ENCODE data around the gene TARS3. TPM values are rescaled to one million over a fixed set of nuclear protein-coding genes. Genes with fewer than 3 reads are reported as not detected.

Gene TARS3
- total RNA-seq, 2 experiments from 2014 or later: 13.9 to 16.9 TPM

DNA sequence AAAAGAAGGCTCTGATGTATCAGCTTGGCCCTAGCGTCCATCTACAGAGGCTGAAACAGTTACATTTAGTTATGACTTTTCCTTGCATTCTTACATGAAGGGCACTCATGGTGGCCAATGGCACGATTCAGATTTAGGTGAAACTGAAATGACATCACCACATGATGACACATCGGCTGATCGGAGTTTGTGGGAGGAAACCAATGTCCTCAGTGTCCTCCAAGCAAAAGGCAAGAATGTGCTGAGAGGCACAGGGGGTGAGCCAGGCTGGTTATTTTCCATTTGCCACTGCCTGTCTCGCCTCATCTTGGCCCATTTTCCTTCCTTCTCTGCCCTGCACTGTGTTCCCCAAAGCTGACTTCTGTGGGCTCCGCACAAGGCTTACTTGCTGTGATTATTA is 34.4 kb downstream of the TARS3 start:
- no peak overlapping the region for H3K4me3 Mint-ChIP-seq
- H3K9me3 Mint-ChIP-seq: no peaks in the 10 kb centered on the region
- no peaks in the 10 kb centered on the region for H3K27me3 Mint-ChIP-seq
- H3K4me1 Mint-ChIP-seq: peaks cover 11% of the 10 kb centered on the region
- POLR2A ChIA-PET: no interaction called here
- peaks cover 25% of the 10 kb centered on the region for H3K36me3 Mint-ChIP-seq
- DNase-seq (no peak), ATAC-seq (ENCODE audit: low read depth) (no peak)
- no peak overlapping the region for H3K27ac Mint-ChIP-seq

DNA sequence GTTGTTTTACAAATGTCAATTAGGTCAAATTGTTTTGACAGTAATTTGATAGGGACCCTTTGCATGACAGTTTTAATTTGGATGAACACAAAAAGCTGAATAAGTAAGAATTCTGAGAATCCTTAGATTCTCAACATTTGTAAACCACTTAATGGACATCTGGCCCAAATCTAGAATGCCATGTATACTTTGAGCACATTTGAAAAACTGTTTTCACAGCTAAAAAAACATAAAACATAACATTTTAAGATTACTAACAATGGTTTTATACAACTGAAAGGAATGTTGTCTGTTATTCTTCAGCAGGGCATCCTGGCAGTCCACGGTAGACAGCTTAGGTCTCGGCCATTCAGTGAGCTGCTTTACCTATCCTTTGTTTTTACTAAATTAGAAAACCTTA is 37.6 kb downstream of the TARS3 start:
- H3K27ac Mint-ChIP-seq: no peak overlapping the region
- H3K4me3 Mint-ChIP-seq: no peak overlapping the region
- no peaks in the 10 kb centered on the region for H3K27me3 Mint-ChIP-seq
- POLR2A ChIA-PET: interaction anchor here (1.2 kb wide), 1 partner anchor 11 kb away, joined by 3 read pairs; no protein-coding TSS in a partner anchor
- H3K9me3 Mint-ChIP-seq: no peaks in the 10 kb centered on the region
- ATAC-seq (ENCODE audit: low read depth): no peak
- H3K36me3 Mint-ChIP-seq: peaks cover 8% of the 10 kb centered on the region
- no peaks in the 10 kb centered on the region for H3K4me1 Mint-ChIP-seq
- DNase-seq: no peak

DNA sequence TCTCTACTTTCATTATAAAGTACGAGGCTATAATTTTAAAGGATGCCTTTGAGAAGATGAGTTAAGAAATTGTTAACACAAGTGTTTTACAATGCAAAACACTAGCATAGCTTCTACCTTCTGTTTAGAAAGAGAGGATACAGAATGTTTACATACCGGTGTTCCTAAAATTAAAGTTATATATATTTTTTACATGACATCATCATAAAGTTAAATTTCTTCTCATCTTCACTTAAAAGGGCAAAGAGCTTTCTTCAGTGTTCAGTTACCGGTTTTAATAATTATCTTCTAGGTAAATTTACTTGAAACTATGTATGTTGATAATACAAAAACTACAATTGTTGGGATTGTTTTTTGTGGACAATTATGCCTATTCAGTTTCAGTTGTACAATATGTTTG is 39.4 kb downstream of the TARS3 start:
- POLR2A ChIA-PET: no interaction called here
- Mint-ChIP-seq H3K36me3 (peaks cover 12% of the 10 kb centered on the region), H3K27me3 (no peaks in the 10 kb centered on the region), H3K9me3 (no peaks in the 10 kb centered on the region), H3K4me3 (no peak overlapping the region), H3K4me1 (no peaks in the 10 kb centered on the region), H3K27ac (no peak overlapping the region)
- ATAC-seq (ENCODE audit: low read depth): no peak
- DNase-seq: no peak

DNA sequence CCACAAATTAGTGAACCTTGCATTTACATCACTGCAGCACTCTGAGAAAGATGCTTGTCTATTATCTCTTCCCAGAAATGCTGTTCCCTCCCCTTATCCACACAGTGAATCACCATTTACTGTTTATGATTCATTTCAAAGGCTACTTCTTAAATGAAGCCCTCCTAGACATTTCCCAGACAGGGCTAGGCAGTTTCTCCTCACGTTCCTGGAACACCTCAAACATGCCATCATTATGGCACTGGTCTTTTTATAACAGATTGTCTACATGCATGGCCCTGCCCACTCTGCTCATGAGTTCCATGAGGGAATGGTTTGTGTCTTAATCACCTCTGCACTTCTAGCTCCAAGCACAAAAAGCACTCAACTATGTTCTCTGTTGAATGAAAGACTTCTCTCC is 39.9 kb downstream of the TARS3 start:
- DNase-seq (no peak), ATAC-seq (ENCODE audit: low read depth) (no peak)
- POLR2A ChIA-PET: no interaction called here
- Mint-ChIP-seq H3K36me3 (peaks cover 14% of the 10 kb centered on the region), H3K9me3 (no peaks in the 10 kb centered on the region), H3K4me1 (no peaks in the 10 kb centered on the region), H3K27ac (no peak overlapping the region), H3K4me3 (no peak overlapping the region), H3K27me3 (no peaks in the 10 kb centered on the region)

DNA sequence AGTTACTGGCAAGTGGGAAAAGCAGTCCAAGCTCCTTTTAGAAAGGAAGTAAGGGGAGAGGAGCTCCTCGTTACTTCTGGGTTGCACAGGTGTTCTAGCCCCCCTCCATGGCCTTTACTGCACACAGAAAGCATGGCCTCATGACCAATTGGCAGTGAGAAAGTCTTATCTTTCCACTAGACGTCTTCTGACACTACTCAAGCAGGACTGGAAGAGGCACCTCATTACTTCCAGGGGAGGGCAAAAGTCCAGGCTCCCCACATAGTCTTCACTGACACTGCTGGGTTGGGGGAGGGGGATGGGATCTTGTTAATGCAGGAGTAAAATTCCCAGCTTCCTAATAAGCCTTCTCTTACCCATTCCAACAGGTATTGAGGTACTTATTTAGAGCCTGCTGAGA is 44.5 kb downstream of the TARS3 start:
- peaks cover 19% of the 10 kb centered on the region for H3K36me3 Mint-ChIP-seq
- no peak overlapping the region for H3K27ac Mint-ChIP-seq

DNA sequence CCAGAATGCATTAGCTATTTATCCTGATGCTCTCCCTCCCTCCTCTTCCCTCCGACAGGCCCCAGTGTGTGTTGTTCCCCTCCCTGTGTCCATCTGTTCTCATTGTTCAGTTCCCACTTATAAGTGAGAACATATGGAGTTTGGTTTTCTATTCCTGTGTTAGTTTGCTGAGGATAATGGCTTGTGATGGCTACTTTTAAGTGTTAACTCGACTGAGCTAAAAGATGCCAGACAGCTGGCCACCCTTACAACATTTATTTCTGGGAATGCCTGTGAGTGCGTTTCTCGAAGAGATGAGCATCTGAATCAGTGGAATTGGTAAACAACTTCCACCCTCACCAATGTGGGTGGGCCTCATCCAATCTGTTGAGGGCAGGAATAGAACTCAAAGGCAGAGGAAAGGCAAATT is 47.3 kb downstream of the TARS3 start:
- POLR2A ChIA-PET: no interaction called here
- Mint-ChIP-seq H3K4me1 (peaks cover 2% of the 10 kb centered on the region), H3K27me3 (no peaks in the 10 kb centered on the region)

More for the DNA sequence above, 44.5 kb downstream of the TARS3 start:
- H3K4me1 Mint-ChIP-seq: no peaks in the 10 kb centered on the region
- POLR2A ChIA-PET: no interaction called here
- no peak overlapping the region for H3K4me3 Mint-ChIP-seq
- no peaks in the 10 kb centered on the region for H3K27me3 Mint-ChIP-seq
- no peaks in the 10 kb centered on the region for H3K9me3 Mint-ChIP-seq
- DNase-seq (no peak), ATAC-seq (ENCODE audit: low read depth) (no peak)

DNA sequence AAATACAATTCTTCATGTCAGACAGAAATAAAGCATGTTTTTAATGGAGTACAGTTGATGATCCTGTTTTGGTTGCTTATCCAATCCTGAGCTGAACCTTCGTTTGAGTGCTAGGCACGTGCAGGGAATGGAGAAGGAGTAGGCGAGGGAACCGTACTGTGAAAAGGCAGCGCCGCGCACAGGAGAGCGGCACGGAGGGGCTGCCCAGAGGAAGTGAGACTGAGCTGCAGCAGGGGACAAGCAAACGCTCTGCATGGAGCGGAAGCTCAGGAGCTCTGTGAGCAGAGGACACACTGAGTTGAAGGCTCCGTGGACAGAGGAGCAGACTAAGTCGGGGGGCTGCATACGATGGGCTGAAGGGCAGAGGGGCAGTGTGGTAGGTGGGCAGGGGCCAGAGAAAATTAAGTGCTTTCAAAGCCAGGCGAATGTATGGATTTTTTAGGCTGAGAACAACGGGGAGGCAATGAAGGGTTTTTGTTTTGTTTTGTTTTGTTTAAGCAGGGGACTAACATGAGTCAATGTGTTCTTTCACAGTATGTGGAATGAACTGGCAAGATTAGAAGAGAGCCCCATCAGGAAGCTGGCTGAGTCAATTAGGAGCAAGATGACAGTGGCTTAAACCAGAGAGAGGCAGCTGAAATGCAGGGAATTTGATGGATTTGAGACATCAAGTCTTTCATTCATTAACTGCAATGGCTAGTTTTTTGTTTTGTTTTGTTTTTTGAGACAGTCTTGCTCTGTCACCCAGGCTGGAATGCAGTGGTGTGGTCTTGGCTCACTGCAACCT is 48.3 kb downstream of the TARS3 start:
- peaks cover 17% of the 10 kb centered on the region for H3K36me3 Mint-ChIP-seq
- POLR2A ChIA-PET: interaction anchor here (1.1 kb wide), 1 partner anchor 11 kb away, joined by 3 read pairs; no protein-coding TSS in a partner anchor
- no peak overlapping the region for H3K4me3 Mint-ChIP-seq
- peaks cover 2% of the 10 kb centered on the region for H3K4me1 Mint-ChIP-seq
- H3K27me3 Mint-ChIP-seq: no peaks in the 10 kb centered on the region
- H3K9me3 Mint-ChIP-seq: no peaks in the 10 kb centered on the region
- no peak for ATAC-seq (ENCODE audit: low read depth)
- H3K27ac Mint-ChIP-seq: no peak overlapping the region
- DNase-seq: no peak

More for the DNA sequence above, 47.3 kb downstream of the TARS3 start:
- Mint-ChIP-seq H3K36me3 (peaks cover 20% of the 10 kb centered on the region), H3K27ac (no peak overlapping the region), H3K4me3 (no peak overlapping the region), H3K9me3 (no peaks in the 10 kb centered on the region)
- ATAC-seq (ENCODE audit: low read depth): no peak
- no peak for DNase-seq

DNA sequence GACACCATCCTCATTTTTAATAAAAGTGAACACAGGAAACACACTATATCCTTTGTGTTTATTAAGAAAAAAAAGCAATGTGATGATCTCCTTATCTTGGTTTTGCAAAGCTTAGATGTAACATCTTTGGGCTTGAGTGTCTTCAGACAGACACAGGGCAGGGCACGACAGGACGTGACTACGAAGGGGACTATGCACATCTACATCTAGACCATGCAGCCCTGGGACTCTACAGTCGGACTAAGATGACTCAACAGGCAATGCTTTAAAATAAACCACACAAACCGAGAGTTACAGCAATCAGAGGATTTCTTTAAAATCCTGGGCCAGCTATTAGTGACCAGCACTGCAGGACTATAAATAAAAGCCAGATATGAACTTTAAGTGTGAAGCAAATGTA is 49.3 kb downstream of the TARS3 start:
- ATAC-seq (ENCODE audit: low read depth) (no peak), DNase-seq (no peak)
- H3K27ac Mint-ChIP-seq: no peak overlapping the region
- POLR2A ChIA-PET: no interaction called here
- no peaks in the 10 kb centered on the region for H3K27me3 Mint-ChIP-seq
- peaks cover 20% of the 10 kb centered on the region for H3K36me3 Mint-ChIP-seq
- peaks cover 2% of the 10 kb centered on the region for H3K4me1 Mint-ChIP-seq
- H3K9me3 Mint-ChIP-seq: no peaks in the 10 kb centered on the region
- no peak overlapping the region for H3K4me3 Mint-ChIP-seq

DNA sequence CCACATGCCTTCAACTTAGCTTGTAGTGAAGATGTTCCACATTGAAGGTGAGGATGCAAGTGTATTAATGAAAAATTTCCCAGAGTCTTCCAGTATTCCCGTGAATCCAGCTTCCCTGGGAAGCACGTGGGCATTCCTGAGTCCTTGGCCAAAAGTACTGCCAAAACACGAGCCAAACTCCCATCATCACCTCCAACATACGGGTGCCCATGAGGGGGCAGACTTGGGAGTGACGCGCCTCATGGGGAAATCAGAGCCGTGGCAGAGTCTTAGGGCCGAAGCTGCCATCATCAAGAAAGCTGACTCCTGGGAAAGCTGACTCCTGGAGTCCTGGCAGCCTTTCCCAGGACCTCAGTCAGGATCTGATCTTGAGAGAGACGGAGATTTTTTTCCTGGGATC is 52.0 kb downstream of the TARS3 start:
- peaks cover 2% of the 10 kb centered on the region for H3K9me3 Mint-ChIP-seq
- H3K27me3 Mint-ChIP-seq: no peaks in the 10 kb centered on the region
- H3K4me3 Mint-ChIP-seq: no peak overlapping the region
- POLR2A ChIA-PET: no interaction called here
- peaks cover 20% of the 10 kb centered on the region for H3K36me3 Mint-ChIP-seq
- H3K27ac Mint-ChIP-seq: no peak overlapping the region
- DNase-seq (no peak), ATAC-seq (ENCODE audit: low read depth) (no peak)
- peaks cover 2% of the 10 kb centered on the region for H3K4me1 Mint-ChIP-seq

DNA sequence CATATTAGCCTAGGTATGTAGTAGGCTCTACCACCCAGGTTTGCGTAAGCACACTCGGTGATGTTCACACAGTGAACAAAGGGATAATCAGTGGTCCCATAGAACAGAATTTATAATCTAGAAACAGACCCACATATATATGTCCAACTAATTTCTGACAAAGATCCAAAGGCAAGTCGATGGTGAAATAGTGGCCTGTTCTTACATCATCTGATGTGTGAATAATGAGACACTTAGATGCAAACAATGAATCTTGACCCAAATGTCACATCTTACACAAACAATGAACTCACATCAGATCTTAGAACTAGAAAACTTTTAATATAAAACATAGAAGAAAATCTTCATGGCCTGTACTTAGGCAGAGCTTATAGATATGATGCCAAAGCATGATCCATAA is 54.5 kb downstream of the TARS3 start:
- DNase-seq: no peak
- no peak overlapping the region for H3K27ac Mint-ChIP-seq
- H3K4me3 Mint-ChIP-seq: no peak overlapping the region
- no peak for ATAC-seq (ENCODE audit: low read depth)
- H3K36me3 Mint-ChIP-seq: peaks cover 20% of the 10 kb centered on the region
- H3K9me3 Mint-ChIP-seq: peaks cover 2% of the 10 kb centered on the region
- H3K4me1 Mint-ChIP-seq: peaks cover 2% of the 10 kb centered on the region
- no peaks in the 10 kb centered on the region for H3K27me3 Mint-ChIP-seq
- POLR2A ChIA-PET: no interaction called here

DNA sequence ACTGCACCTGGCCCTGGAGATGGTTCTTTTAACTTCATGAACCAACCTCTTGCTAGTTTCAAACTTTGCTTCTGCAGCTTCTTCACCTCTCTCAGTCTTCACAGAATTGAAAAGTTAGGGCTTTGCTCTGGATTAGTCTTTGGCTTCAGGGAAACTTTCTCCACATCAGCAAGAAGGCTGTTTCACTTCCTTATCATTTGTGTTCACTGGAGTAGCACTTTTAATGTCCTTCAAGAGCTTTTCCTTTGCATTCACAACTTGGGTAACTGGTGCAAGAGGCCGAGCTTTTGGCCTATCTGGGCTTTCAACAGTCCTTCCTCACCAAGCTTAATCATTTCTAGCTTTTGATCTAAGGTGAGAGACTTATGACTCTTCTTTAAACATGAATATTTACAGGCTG is 56.4 kb downstream of the TARS3 start:
- ATAC-seq (ENCODE audit: low read depth) (no peak), DNase-seq (no peak)
- POLR2A ChIA-PET: no interaction called here
- Mint-ChIP-seq H3K27me3 (no peaks in the 10 kb centered on the region), H3K4me3 (no peak overlapping the region), H3K36me3 (peaks cover 17% of the 10 kb centered on the region), H3K9me3 (peaks cover 2% of the 10 kb centered on the region), H3K27ac (no peak overlapping the region), H3K4me1 (no peaks in the 10 kb centered on the region)

DNA sequence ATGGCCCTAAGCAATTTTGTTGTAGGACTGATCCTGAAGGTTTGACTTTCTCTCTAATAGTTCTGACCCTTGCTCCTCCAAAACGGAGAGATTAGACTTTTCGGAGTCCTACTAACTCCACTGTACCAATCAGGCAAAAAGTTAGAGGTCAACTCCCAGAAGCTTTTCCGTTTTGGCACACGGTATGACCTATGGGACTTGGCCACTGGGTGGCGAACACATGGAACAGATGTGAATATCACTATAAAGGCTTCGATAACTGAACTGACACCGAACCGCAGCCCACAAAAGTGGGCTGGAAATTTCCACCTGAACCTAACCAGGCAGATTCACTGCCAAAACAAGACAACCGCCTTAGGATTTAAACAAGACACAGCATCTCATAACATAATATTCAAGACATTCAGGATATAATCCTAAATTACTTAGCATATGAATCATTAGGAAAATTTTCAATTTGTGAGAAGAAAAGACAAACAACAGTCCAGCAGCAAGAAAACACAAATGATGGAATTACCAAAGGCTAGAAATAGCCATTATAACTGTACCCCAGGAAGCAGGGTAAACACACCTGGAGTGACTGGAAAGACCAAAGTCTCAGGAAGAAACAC is 59.9 kb downstream of the TARS3 start:
- no peak overlapping the region for H3K27ac Mint-ChIP-seq

DNA sequence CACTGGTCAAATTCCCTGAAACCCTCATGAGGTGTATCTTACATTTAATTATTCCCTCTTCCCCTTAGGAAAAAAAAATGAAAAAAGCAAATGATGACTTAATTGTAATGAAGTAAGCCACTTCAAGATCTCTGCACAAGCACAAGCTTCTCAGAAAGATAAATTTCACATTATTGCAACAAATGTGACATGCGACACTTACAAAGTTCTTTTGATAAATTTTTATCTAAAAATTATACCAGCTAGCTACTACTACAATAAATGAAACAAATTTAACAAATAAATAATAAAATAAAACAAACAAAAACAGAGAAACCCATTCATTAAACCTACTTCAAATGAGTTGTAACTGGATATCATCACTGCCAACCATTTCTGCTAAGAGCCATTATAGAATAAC is 62.1 kb downstream of the TARS3 start:
- no peak for DNase-seq
- no peaks in the 10 kb centered on the region for H3K9me3 Mint-ChIP-seq
- no peak for ATAC-seq (ENCODE audit: low read depth)
- H3K4me1 Mint-ChIP-seq: peaks cover 3% of the 10 kb centered on the region
- no peak overlapping the region for H3K27ac Mint-ChIP-seq
- no peak overlapping the region for H3K4me3 Mint-ChIP-seq
- POLR2A ChIA-PET: no interaction called here
- H3K27me3 Mint-ChIP-seq: no peaks in the 10 kb centered on the region
- peaks cover 5% of the 10 kb centered on the region for H3K36me3 Mint-ChIP-seq

More for the DNA sequence above, 59.9 kb downstream of the TARS3 start:
- Mint-ChIP-seq H3K4me3 (no peak overlapping the region), H3K4me1 (peaks cover 3% of the 10 kb centered on the region), H3K9me3 (peaks cover 2% of the 10 kb centered on the region), H3K36me3 (peaks cover 8% of the 10 kb centered on the region), H3K27me3 (no peaks in the 10 kb centered on the region)
- POLR2A ChIA-PET: no interaction called here
- DNase-seq: no peak
- ATAC-seq (ENCODE audit: low read depth): no peak

DNA sequence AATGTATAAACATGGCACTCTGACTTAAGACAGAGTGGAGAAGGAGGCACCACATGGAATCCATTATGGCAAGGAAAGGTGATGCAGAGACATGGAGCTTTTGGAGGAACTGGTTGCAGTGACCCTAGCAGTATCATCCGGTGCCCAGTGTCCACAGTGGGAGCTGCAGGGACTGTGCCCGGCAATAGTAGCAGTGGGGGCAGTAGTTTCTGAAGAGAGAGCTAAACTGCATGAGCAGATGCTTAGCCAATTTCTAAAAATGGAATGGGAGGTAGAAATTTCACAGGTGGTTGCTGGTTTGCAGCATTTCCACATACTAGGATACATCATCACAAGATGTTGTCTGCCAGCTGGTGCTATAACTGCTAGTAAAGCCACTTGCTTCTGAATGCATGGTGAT is 64.3 kb downstream of the TARS3 start:
- POLR2A ChIA-PET: no interaction called here
- peaks cover 3% of the 10 kb centered on the region for H3K4me1 Mint-ChIP-seq
- H3K36me3 Mint-ChIP-seq: peaks cover 2% of the 10 kb centered on the region
- no peaks in the 10 kb centered on the region for H3K9me3 Mint-ChIP-seq
- no peak overlapping the region for H3K4me3 Mint-ChIP-seq
- DNase-seq (no peak), ATAC-seq (ENCODE audit: low read depth) (no peak)
- no peak overlapping the region for H3K27ac Mint-ChIP-seq
- no peaks in the 10 kb centered on the region for H3K27me3 Mint-ChIP-seq

Measured in activated naive CD8-positive, alpha-beta T cell treated with anti-CD3 and anti-CD28 coated beads, Interleukin-2, amount 10 ng/mL, durations not matched to agents 7 days and 5 days (primary cell).